GM12878 (cell line): Measurements from ENCODE around the gene ZNF280D. TPM values are rescaled to one million over a fixed set of nuclear protein-coding genes. Genes with fewer than 3 reads are reported as not detected.

ENCODE experiments used
- ATAC-seq: fragments of 200-7000 bp; cut with Tn5 transposase; 3 replicates; pipeline ENCODE4 v1.9.1; 2020; ENCODE audit warnings: mild to moderate bottlenecking, moderate library complexity
- BruUV-seq: library from RNA; stranded (reverse); fragments of 400-500 nt; replicated peaks from 2 replicates; lab custom pipeline; 2021; lab: Mats Ljungman, UMichigan
- CTCF ChIA-PET: fragments of 300-600 bp; sonication (Branson Sonifier 250); formaldehyde crosslinking; extraction: SDS; loops from one replicate; lab custom pipeline; 2021; ENCODE audit warnings: inconsistent platforms; lab: Yijun Ruan, JAX
- POLR2A ChIA-PET: fragments of 350-600 bp; formaldehyde crosslinking; extraction: SDS; loops from one replicate; lab custom pipeline; 2021; ENCODE audit warnings: inconsistent platforms; lab: Charles Lee
- RAD21 ChIA-PET: fragments of 300-600 bp; sonication (Branson Sonifier 250); formaldehyde crosslinking; loops from one replicate; lab custom pipeline; 2023; ENCODE audit warnings: antibody characterized with exemption; ENCODE audit not compliant: unreplicated experiment; lab: Charles Lee
- SMC1A ChIA-PET: fragments of 300-600 bp; sonication (Branson Sonifier 250); formaldehyde crosslinking; loops from one replicate; lab custom pipeline; 2023; ENCODE audit not compliant: unreplicated experiment, uncharacterized antibody; lab: Charles Lee
- DNase-seq: peaks from one replicate; pipeline ENCODE4 v3.0.0-alpha.2; 2011; ENCODE audit warnings: low read depth, low spot score
- FAIRE-seq: peaks from 3 replicates; lab custom pipeline; 2011; peaks lifted over from hg19 to GRCh38; lab: Jason Lieb, UNC
- H2AFZ ChIP-seq: 2 replicates; pipeline ENCODE4 v1.6.0; 2011; ENCODE audit warnings: low read depth, low read length, control low read depth; ENCODE audit not compliant: control insufficient read depth
- H3K27ac ChIP-seq: 2 replicates; pipeline ENCODE4 v1.5.1; 2011; ENCODE audit warnings: control low read depth; ENCODE audit not compliant: control insufficient read depth, insufficient read depth
- H3K27me3 ChIP-seq, 2 experiments: replicated peaks in 1 of 2; 2 replicates each; pipeline versions ENCODE4 v1.6.0 to v1.6.1; 2011; ENCODE audit warnings: low read length in 1 of 2; ENCODE audit not compliant: control insufficient read depth in 2 of 2, insufficient read depth in 2 of 2
- H3K36me3 ChIP-seq, 2 experiments: 2 replicates each; pipeline ENCODE4 v1.5.1; 2011; ENCODE audit warnings: low read length in 1 of 2; ENCODE audit not compliant: control insufficient read depth in 2 of 2, insufficient read depth in 2 of 2
- H3K4me1 ChIP-seq: 2 replicates; pipeline ENCODE4 v1.6.1; 2011; ENCODE audit warnings: mild to moderate bottlenecking, low read length, moderate library complexity, mixed read lengths; ENCODE audit not compliant: control insufficient read depth, insufficient read depth
- H3K4me2 ChIP-seq: 2 replicates; pipeline ENCODE4 v1.6.0; 2011; ENCODE audit warnings: control low read depth; ENCODE audit not compliant: control insufficient read depth, insufficient read depth
- H3K4me3 ChIP-seq: fragments of 200-600 bp; sonication (generic); 2 replicates; pipeline ENCODE4 v1.5.1; 2016
- H3K79me2 ChIP-seq: 2 replicates; pipeline ENCODE4 v1.6.0; 2011; ENCODE audit warnings: low read length; ENCODE audit not compliant: control insufficient read depth, insufficient read depth
- H3K9ac ChIP-seq: 2 replicates; pipeline ENCODE4 v1.8.0; 2011; ENCODE audit warnings: low read length, control low read depth, mixed read lengths; ENCODE audit not compliant: control insufficient read depth, insufficient read depth
- H3K9me3 ChIP-seq: replicated peaks from 3 replicates; pipeline ENCODE4 v1.5.1; 2011; ENCODE audit warnings: mild to moderate bottlenecking, low read length; ENCODE audit not compliant: control insufficient read depth, insufficient read depth
- H4K20me1 ChIP-seq: 2 replicates; pipeline ENCODE4 v1.6.0; 2011; ENCODE audit not compliant: control insufficient read depth, insufficient read depth
- CHD1 ChIP-seq: IDR thresholded peaks from 2 replicates; pipeline ENCODE4 v1.6.1; 2012; ENCODE audit warnings: low read depth, low read length, improper control_type of control experiment
- CUX1 ChIP-seq: IDR thresholded peaks from 2 replicates; pipeline ENCODE4 v1.6.1; 2012; ENCODE audit warnings: improper control_type of control experiment, low read depth, low read length; ENCODE audit not compliant: insufficient replicate concordance
- EZH2 ChIP-seq: IDR thresholded peaks from 2 replicates; pipeline ENCODE4 v1.6.1; 2012; ENCODE audit warnings: low read depth, mild to moderate bottlenecking, control low read depth, inconsistent platforms, low read length, borderline replicate concordance; ENCODE audit not compliant: control insufficient read depth
- FOXK2 ChIP-seq: fragments of 450-650 bp; IDR thresholded peaks from 2 replicates; pipeline ENCODE4 v1.6.1; 2017; ENCODE audit warnings: mild to moderate bottlenecking, moderate library complexity
- HDAC2 ChIP-seq: fragments of 200-600 bp; sonication (generic); IDR thresholded peaks from 2 replicates; pipeline ENCODE4 v1.6.1; 2017
- IRF3 ChIP-seq: fragments of 450-650 bp; IDR thresholded peaks from 2 replicates; pipeline ENCODE4 v1.6.1; 2014; ENCODE audit warnings: mild to moderate bottlenecking
- NKRF ChIP-seq: fragments of 450-650 bp; conservative IDR thresholded peaks from 2 replicates; pipeline ENCODE4 v1.6.1; 2017; ENCODE audit warnings: mild to moderate bottlenecking, moderate library complexity
- NRF1 ChIP-seq: conservative IDR thresholded peaks from 2 replicates; pipeline ENCODE4 v1.6.1; 2011; ENCODE audit warnings: mild to moderate bottlenecking, low read depth, low read length, improper control_type of control experiment
- POLR2A ChIP-seq: IDR thresholded peaks from 2 replicates; pipeline ENCODE4 v1.6.1; 2011; ENCODE audit warnings: low read depth, mild to moderate bottlenecking, low read length
- PRDM15 ChIP-seq: fragments of 450-650 bp; formaldehyde crosslinking; IDR thresholded peaks from 2 replicates; pipeline ENCODE4 v1.4.0; 2020; ENCODE audit warnings: mild to moderate bottlenecking, moderate library complexity
- RELA ChIP-seq: fragments of 450-650 bp; IDR thresholded peaks from 2 replicates; pipeline ENCODE4 v1.8.0; 2014; ENCODE audit warnings: borderline replicate concordance; ENCODE audit not compliant: partially characterized antibody
- SPI1 ChIP-seq: IDR thresholded peaks from 2 replicates; pipeline ENCODE4 v1.6.1; 2011; ENCODE audit warnings: low read depth, mild to moderate bottlenecking, low read length, moderate library complexity, borderline replicate concordance; ENCODE audit not compliant: insufficient read depth
- ZNF274 ChIP-seq: IDR thresholded peaks from one replicate; pipeline ENCODE4 v1.8.0; 2011; ENCODE audit not compliant: insufficient read length, insufficient read depth
- WGBS: methylation state at CpG from one replicate; pipeline ENCODE4 v1.1.6; 2016; ENCODE audit warnings: low lambda C conversion rate; ENCODE audit not compliant: insufficient replicate concordance, insufficient coverage; ENCODE audit errors: missing lambda C conversion rate; 5-methylcytosine and 5-hydroxymethylcytosine counted together
- in situ Hi-C: fragments of 300-500 bp; cut with MboI; formaldehyde crosslinking; loops from 9 replicates; pipeline ENCODE4 v1.14.3; 2018; ENCODE audit warnings: mixed read lengths
- intact Hi-C: fragments of 100-400 bp; cut with micrococcal nuclease; formaldehyde crosslinking; loops from one replicate; pipeline ENCODE4 v1.14.2; 2022; ENCODE audit not compliant: unreplicated experiment
- polyA plus RNA-seq, 11 experiments: library from polyadenylated mRNA; depleted of rRNA in 4 of 11; unstranded in 6 of 11; stranded (reverse) in 5 of 11; fragments of >200 nt; fragmentation: Nextera tagmentation in 4 of 11; fragmentation: Illumina TruSeq in 1 of 11; extraction: Ambion mirVana in 4 of 11; extraction: Trizol in 1 of 11; gene quantifications; 1 replicate in 1 of 11; 2 replicates in 10 of 11; pipeline versions ENCODE4 v1.2.1 to v1.2.3, GENCODE V29; 2011 to 2016; ENCODE audit warnings: inconsistent platforms in 2 of 11, missing spikeins in 2 of 11, low read depth in 1 of 11
- total RNA-seq, 4 experiments: library from RNA; depleted of rRNA in 3 of 4; stranded (reverse); fragments of >200 nt in 3 of 4; fragmentation: Illumina TruSeq in 1 of 4; extraction: Trizol in 1 of 4; gene quantifications; 2 replicates each; pipeline versions ENCODE4 v1.2.1 to v1.2.3, GENCODE V29; 2013 to 2021

ZNF280D gene
- total and polyA plus RNA-seq, 10 of the 15 experiments (the other 5 are each of a cell fraction or from before 2014, with no cell fraction given), result 5.6 to 18.6 (median 8.6) TPM

GRCh38 chr15:56678571-56678970 is 54.7 kb downstream of the ZNF280D start:
- 97% methylated on average over 4 of the region's 4 CpGs for WGBS
- ChIA-PET RAD21 (no interaction called here), SMC1A (interaction anchor here (1.6 kb wide), 1 partner anchor 33 kb away, joined by 3 read pairs; no protein-coding TSS in a partner anchor), POLR2A (no interaction called here), CTCF (no interaction called here)
- no peaks in the 10 kb centered on the region for H4K20me1 ChIP-seq
- DNase-seq (no peak), FAIRE-seq (peak; percentile 7), ATAC-seq (no peak)
- intact Hi-C loops (no loop called here), in situ Hi-C loops (no loop called here)
- no peaks in the 10 kb centered on the region for H3K4me1 ChIP-seq
- no peaks in the 10 kb centered on the region for H3K27me3 ChIP-seq
- no peak overlapping the region for H2AFZ ChIP-seq
- no peak overlapping the region for H3K9ac ChIP-seq
- H3K27ac ChIP-seq, result no peak overlapping the region
- no peaks in the 10 kb centered on the region for H3K79me2 ChIP-seq
- H3K4me3 ChIP-seq, result no peak overlapping the region
- H3K4me2 ChIP-seq, result no peak overlapping the region
- H3K36me3 ChIP-seq, result no peaks in the 10 kb centered on the region
- no TSS peak for BruUV-seq
- H3K9me3 ChIP-seq, result no peaks in the 10 kb centered on the region
- TF ChIP-seq CUX1 (no peak), CHD1 (no peak), NKRF (no peak), PRDM15 (CRISPR knock-in tag) (no peak), NRF1 (no peak), POLR2A (no peak), IRF3 (no peak), FOXK2 (no peak), RELA (no peak), ZNF274 (no peak), HDAC2 (no peak), EZH2 (no peak), SPI1 (no peak)
